Measurements from ENCODE around the gene LSP1. TPM values are rescaled to one million over a fixed set of nuclear protein-coding genes. Genes with fewer than 3 reads are reported as not detected.

Gene LSP1
- total RNA-seq, 4 donors from 2014 or later = 12.3 to 69.6 (median 23.2) TPM

DNA sequence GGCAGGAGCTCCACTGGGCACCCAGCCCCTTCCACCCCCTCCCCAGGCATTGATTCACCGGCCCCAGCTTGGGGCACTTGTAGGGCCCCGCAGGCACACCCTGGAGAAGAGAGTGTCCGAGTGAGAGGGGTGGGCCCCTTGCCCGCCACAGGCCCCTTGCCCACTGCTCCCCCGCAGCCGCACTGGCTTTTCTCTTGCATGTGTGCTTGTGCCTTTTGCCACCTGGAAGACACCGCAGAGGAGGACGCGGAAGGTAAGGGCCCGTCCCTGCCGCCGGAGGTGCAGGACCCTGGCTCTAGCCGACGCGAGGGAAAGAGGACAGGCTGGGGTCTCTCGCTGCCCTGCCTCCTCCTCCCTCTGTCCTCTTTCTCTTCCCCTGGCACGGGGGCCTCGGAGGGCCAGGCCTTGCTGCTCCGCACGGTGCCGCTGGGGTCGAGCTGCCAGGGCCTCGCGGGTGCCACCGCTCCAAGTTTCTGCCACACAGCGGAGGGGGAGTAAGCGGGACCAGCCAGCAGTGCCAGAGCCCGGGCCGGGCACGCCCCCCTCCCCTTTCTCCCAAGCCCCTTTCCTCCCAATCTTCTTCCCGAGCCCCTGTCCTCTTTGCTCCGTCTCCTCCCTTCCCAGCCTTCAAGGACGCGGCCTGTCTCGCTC is 76.1 kb downstream of the LSP1 start:
- DNase-seq = no peak
- in situ Hi-C loops (cut with MboI; ENCODE audit: low pct_ligation_motif_present in 1 of 4, low pct_unique_long_range_greater_than_20kb in 1 of 4, low sequenced_read_pairs in 3 of 4) = no loop called here
- TF ChIP-seq EP300 (IDR thresholded peaks at IDR 0.05; ENCODE audit: low read depth) (no peak), POLR2A (IDR thresholded peaks at IDR 0.05) (no peak), POLR2AphosphoS5 (IDR thresholded peaks at IDR 0.05) (no peak)
- TF ChIP-seq, protein P1, sequence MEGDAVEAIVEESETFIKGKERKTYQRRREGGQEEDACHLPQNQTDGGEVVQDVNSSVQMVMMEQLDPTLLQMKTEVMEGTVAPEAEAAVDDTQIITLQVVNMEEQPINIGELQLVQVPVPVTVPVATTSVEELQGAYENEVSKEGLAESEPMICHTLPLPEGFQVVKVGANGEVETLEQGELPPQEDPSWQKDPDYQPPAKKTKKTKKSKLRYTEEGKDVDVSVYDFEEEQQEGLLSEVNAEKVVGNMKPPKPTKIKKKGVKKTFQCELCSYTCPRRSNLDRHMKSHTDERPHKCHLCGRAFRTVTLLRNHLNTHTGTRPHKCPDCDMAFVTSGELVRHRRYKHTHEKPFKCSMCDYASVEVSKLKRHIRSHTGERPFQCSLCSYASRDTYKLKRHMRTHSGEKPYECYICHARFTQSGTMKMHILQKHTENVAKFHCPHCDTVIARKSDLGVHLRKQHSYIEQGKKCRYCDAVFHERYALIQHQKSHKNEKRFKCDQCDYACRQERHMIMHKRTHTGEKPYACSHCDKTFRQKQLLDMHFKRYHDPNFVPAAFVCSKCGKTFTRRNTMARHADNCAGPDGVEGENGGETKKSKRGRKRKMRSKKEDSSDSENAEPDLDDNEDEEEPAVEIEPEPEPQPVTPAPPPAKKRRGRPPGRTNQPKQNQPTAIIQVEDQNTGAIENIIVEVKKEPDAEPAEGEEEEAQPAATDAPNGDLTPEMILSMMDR (IDR thresholded peaks at IDR 0.05) = no peak

DNA sequence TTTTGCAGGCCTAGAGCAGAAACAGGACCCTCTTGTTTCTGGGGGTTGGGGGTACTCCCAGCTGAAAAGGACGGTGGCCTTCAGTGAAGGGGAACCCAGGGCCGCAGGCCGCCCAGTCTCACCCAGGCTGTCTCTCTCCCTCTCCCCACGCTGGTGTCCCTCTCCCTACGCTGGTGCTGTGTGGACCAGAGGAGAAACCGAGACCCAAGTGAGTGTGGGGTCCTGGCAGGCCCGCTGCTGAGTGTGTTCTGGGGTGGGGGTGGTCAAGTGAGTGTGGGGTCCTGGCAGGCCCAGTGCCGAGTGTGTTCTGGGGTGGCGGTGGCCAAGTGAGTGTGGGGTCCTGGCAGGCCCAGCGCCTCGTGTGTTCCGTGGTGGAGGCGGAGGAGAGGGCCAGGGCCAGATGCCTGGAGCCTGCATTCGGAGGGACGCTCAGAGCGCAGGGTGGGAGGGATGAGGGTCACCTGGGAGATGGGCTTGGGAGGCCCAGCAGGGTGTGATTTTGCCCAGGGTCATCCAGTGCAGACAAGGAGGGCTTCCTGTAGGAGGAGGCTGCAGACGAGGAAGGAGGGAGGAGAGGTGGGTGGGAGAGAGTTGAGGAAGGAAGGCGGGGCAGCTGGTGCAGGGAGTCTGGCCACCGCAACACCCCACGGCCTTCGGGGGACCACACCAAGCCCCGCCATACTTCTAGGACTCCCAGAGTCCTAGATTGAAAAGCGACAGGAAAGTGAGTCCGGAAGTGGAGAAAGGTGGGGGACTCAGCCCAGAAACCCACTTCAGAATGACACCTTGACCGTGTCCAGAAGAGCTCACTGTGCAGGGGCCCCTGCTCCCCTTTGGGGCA is 77.0 kb downstream of the LSP1 start:
- in situ Hi-C loops (cut with MboI; ENCODE audit: low pct_ligation_motif_present in 1 of 4, low pct_unique_long_range_greater_than_20kb in 1 of 4, low sequenced_read_pairs in 3 of 4) = no loop called here
- H3K4me3 ChIP-seq = no peak overlapping the region
- no peak for TF ChIP-seq EP300 (IDR thresholded peaks at IDR 0.05; ENCODE audit: low read depth)
- TF ChIP-seq POLR2AphosphoS5 (IDR thresholded peaks at IDR 0.05) = no peak
- no peak for TF ChIP-seq POLR2A (IDR thresholded peaks at IDR 0.05)
- TF ChIP-seq, protein P1 (IDR thresholded peaks at IDR 0.05) = no peak
- H3K27me3 ChIP-seq = no peaks in the 10 kb centered on the region
- no peak overlapping the region for H3K27ac ChIP-seq
- H3K9me3 ChIP-seq = no peaks in the 10 kb centered on the region
- no peaks in the 10 kb centered on the region for H3K36me3 ChIP-seq
- H3K4me1 ChIP-seq = no peaks in the 10 kb centered on the region
- 75 to 81% methylated on average over 1 to 25 of the region's 25 CpGs for WGBS, 2 donors (ENCODE audit: low coverage in 1 of 2)
- no peak for DNase-seq
- intact Hi-C loops (cut with DNase I; ENCODE audit: low total_unique reads) = no loop called here

More for the DNA sequence above, 76.1 kb downstream of the LSP1 start:
- Histone ChIP-seq H3K27ac (no peak overlapping the region), H3K4me3 (no peak overlapping the region), H3K4me1 (no peaks in the 10 kb centered on the region), H3K9me3 (no peaks in the 10 kb centered on the region), H3K27me3 (no peaks in the 10 kb centered on the region), H3K36me3 (no peaks in the 10 kb centered on the region)
- WGBS, 2 donors (ENCODE audit: low coverage in 1 of 2) = 73 to 92% methylated on average over 2 to 32 of the region's 35 CpGs
- intact Hi-C loops (cut with DNase I; ENCODE audit: low total_unique reads) = no loop called here

DNA sequence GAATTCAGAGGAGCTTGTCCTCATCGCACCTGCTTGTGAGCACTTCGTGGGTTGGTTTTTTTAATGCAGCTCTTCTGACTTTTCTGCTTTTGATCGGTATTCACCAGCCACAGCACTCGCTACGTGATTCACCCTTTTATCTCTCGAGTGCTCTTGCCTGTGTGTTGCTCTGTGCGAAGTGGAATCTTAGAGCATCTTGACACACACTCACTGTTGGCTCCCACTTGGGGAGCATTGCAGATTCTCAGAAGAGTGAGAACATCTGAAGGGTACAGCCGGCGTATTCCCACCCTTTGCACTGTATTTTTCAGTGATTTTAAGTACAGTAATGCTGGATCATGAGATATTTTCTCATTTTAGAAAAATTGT is 77.6 kb downstream of the LSP1 start:
- intact Hi-C loops (cut with DNase I; ENCODE audit: low total_unique reads) = no loop called here
- 64 to 74% methylated on average over 7 to 9 of the region's 9 CpGs for WGBS, 2 donors (ENCODE audit: low coverage in 1 of 2)
- Histone ChIP-seq H3K27ac (peak overlapping the region in 1 of 4 donors; percentile 6), H3K4me3 (no peak overlapping the region), H3K36me3 (no peaks in the 10 kb centered on the region), H3K9me3 (no peaks in the 10 kb centered on the region), H3K27me3 (no peaks in the 10 kb centered on the region), H3K4me1 (no peaks in the 10 kb centered on the region)
- in situ Hi-C loops (cut with MboI; ENCODE audit: low pct_ligation_motif_present in 1 of 4, low pct_unique_long_range_greater_than_20kb in 1 of 4, low sequenced_read_pairs in 3 of 4) = no loop called here
- no peak for DNase-seq
- TF ChIP-seq EP300 (IDR thresholded peaks at IDR 0.05; ENCODE audit: low read depth) (no peak), POLR2AphosphoS5 (IDR thresholded peaks at IDR 0.05) (no peak)
- TF ChIP-seq, protein P1 (IDR thresholded peaks at IDR 0.05) = no peak

DNA sequence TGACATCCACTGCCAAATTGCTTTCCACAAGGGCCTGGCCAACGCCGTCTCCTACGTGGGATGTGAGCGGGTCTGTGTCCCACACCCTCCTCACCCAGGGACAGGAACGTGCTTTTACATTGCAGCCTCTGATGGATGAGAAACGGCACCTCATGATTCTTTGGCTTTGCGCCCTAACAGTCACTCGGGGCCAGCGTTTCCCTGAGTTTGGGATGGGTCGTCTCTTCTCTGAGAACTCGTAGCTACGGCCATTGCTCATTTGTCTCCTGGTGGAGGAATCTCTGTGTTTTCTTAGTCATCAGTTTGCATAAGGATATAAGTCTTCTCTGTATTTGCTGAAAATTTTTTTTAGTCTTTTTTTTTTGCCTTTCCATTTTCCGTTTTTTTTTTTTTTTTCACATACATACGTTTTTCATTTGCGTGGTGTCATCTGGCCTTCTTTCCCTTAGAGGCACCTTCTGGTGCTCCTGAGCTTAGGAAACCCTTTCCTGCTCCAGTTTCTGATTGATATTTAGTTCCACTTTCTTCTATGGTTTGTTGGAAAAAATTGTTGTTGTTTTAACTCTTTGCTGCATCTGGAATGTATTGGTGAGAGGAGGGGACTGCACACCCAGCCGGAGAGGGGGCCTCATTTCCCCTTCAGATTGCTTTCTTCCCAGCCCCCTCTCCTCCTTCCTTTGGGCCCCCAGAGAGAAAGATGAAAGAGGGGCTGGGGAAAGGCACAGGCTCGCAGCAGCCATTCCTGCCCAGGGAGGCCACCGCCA is 78.6 kb downstream of the LSP1 start:
- TF ChIP-seq, protein P1 (IDR thresholded peaks at IDR 0.05) = no peak
- no peak for TF ChIP-seq EP300 (IDR thresholded peaks at IDR 0.05; ENCODE audit: low read depth)
- no peak for TF ChIP-seq POLR2AphosphoS5 (IDR thresholded peaks at IDR 0.05)
- TF ChIP-seq POLR2A (IDR thresholded peaks at IDR 0.05) = no peak
- in situ Hi-C loops (cut with MboI; ENCODE audit: low pct_ligation_motif_present in 1 of 4, low pct_unique_long_range_greater_than_20kb in 1 of 4, low sequenced_read_pairs in 3 of 4) = no loop called here
- Histone ChIP-seq H3K4me3 (no peak overlapping the region), H3K27me3 (no peaks in the 10 kb centered on the region), H3K9me3 (no peaks in the 10 kb centered on the region), H3K27ac (peak overlapping the region in 1 of 4 donors; percentile 6), H3K36me3 (no peaks in the 10 kb centered on the region), H3K4me1 (no peaks in the 10 kb centered on the region)
- DNase-seq = no peak
- WGBS, 2 donors (ENCODE audit: low coverage in 1 of 2) = 20 to 44% methylated on average over 2 to 18 of the region's 18 CpGs
- intact Hi-C loops (cut with DNase I; ENCODE audit: low total_unique reads) = no loop called here

All from transverse colon (tissue), 4 donors.